GM12878 (cell line): ENCODE data around the gene TMPRSS11F. TPM values are rescaled to one million over a fixed set of nuclear protein-coding genes. Genes with fewer than 3 reads are reported as not detected.

Experiments
- ATAC-seq: fragments of 200-7000 bp; cut with Tn5 transposase; 3 replicates; pipeline ENCODE4 v1.9.1; 2020; ENCODE audit warnings: mild to moderate bottlenecking, moderate library complexity
- BruUV-seq: library from RNA; stranded (reverse); fragments of 400-500 nt; replicated peaks from 2 replicates; lab custom pipeline; 2021; lab: Mats Ljungman, UMichigan
- CTCF ChIA-PET: fragments of 300-600 bp; sonication (Branson Sonifier 250); formaldehyde crosslinking; extraction: SDS; loops from one replicate; lab custom pipeline; 2021; ENCODE audit warnings: inconsistent platforms; lab: Yijun Ruan, JAX
- POLR2A ChIA-PET: fragments of 350-600 bp; formaldehyde crosslinking; extraction: SDS; loops from one replicate; lab custom pipeline; 2021; ENCODE audit warnings: inconsistent platforms; lab: Charles Lee
- RAD21 ChIA-PET: fragments of 300-600 bp; sonication (Branson Sonifier 250); formaldehyde crosslinking; loops from one replicate; lab custom pipeline; 2023; ENCODE audit warnings: antibody characterized with exemption; ENCODE audit not compliant: unreplicated experiment; lab: Charles Lee
- SMC1A ChIA-PET: fragments of 300-600 bp; sonication (Branson Sonifier 250); formaldehyde crosslinking; loops from one replicate; lab custom pipeline; 2023; ENCODE audit not compliant: unreplicated experiment, uncharacterized antibody; lab: Charles Lee
- DNase-seq: peaks from one replicate; pipeline ENCODE4 v3.0.0-alpha.2; 2011; ENCODE audit warnings: low read depth, low spot score
- FAIRE-seq: peaks from 3 replicates; lab custom pipeline; 2011; peaks lifted over from hg19 to GRCh38; lab: Jason Lieb, UNC
- H2AFZ ChIP-seq: 2 replicates; pipeline ENCODE4 v1.6.0; 2011; ENCODE audit warnings: low read depth, low read length, control low read depth; ENCODE audit not compliant: control insufficient read depth
- H3K27ac ChIP-seq: 2 replicates; pipeline ENCODE4 v1.5.1; 2011; ENCODE audit warnings: control low read depth; ENCODE audit not compliant: control insufficient read depth, insufficient read depth
- H3K27me3 ChIP-seq, 2 experiments: replicated peaks in 1 of 2; 2 replicates each; pipeline versions ENCODE4 v1.6.0 to v1.6.1; 2011; ENCODE audit warnings: low read length in 1 of 2; ENCODE audit not compliant: control insufficient read depth in 2 of 2, insufficient read depth in 2 of 2
- H3K36me3 ChIP-seq, 2 experiments: 2 replicates each; pipeline ENCODE4 v1.5.1; 2011; ENCODE audit warnings: low read length in 1 of 2; ENCODE audit not compliant: control insufficient read depth in 2 of 2, insufficient read depth in 2 of 2
- H3K4me1 ChIP-seq: 2 replicates; pipeline ENCODE4 v1.6.1; 2011; ENCODE audit warnings: mild to moderate bottlenecking, low read length, moderate library complexity, mixed read lengths; ENCODE audit not compliant: control insufficient read depth, insufficient read depth
- H3K4me2 ChIP-seq: 2 replicates; pipeline ENCODE4 v1.6.0; 2011; ENCODE audit warnings: control low read depth; ENCODE audit not compliant: control insufficient read depth, insufficient read depth
- H3K4me3 ChIP-seq: fragments of 200-600 bp; sonication (generic); 2 replicates; pipeline ENCODE4 v1.5.1; 2016
- H3K79me2 ChIP-seq: 2 replicates; pipeline ENCODE4 v1.6.0; 2011; ENCODE audit warnings: low read length; ENCODE audit not compliant: control insufficient read depth, insufficient read depth
- H3K9ac ChIP-seq: 2 replicates; pipeline ENCODE4 v1.8.0; 2011; ENCODE audit warnings: low read length, control low read depth, mixed read lengths; ENCODE audit not compliant: control insufficient read depth, insufficient read depth
- H3K9me3 ChIP-seq: replicated peaks from 3 replicates; pipeline ENCODE4 v1.5.1; 2011; ENCODE audit warnings: mild to moderate bottlenecking, low read length; ENCODE audit not compliant: control insufficient read depth, insufficient read depth
- H4K20me1 ChIP-seq: 2 replicates; pipeline ENCODE4 v1.6.0; 2011; ENCODE audit not compliant: control insufficient read depth, insufficient read depth
- ASH2L ChIP-seq: fragments of 300-600, 200-600 bp; sonication (generic); IDR thresholded peaks from 2 replicates; pipeline ENCODE4 v1.6.1; 2017; ENCODE audit warnings: low read depth, mild to moderate bottlenecking, borderline replicate concordance
- CBX5 ChIP-seq: sonication (generic); IDR thresholded peaks from 2 replicates; pipeline ENCODE4 v1.6.1; 2016; ENCODE audit warnings: low read depth, moderate library complexity, mild to moderate bottlenecking, inconsistent platforms
- CREM ChIP-seq: IDR thresholded peaks from 2 replicates; pipeline ENCODE4 v1.6.1; 2014; ENCODE audit warnings: antibody characterized with exemption, low read depth
- KDM1A ChIP-seq: fragments of 200-600 bp; sonication (generic); IDR thresholded peaks from 2 replicates; pipeline ENCODE4 v1.6.1; 2016; ENCODE audit warnings: borderline replicate concordance
- MXI1 ChIP-seq: fragments of 150-350 bp; IDR thresholded peaks from 2 replicates; pipeline ENCODE4 v1.6.1; 2011; ENCODE audit warnings: low read depth, mild to moderate bottlenecking, inconsistent platforms, low read length, improper control_type of control experiment
- SP1 ChIP-seq: IDR thresholded peaks from one replicate; pipeline ENCODE4 v1.6.1; 2011; ENCODE audit warnings: low read depth, low read length
- TCF7 ChIP-seq: IDR thresholded peaks from 2 replicates; pipeline ENCODE4 v1.6.1; 2014; ENCODE audit warnings: antibody characterized with exemption, borderline replicate concordance
- WGBS: methylation state at CpG from one replicate; pipeline ENCODE4 v1.1.6; 2016; ENCODE audit warnings: low lambda C conversion rate; ENCODE audit not compliant: insufficient replicate concordance, insufficient coverage; ENCODE audit errors: missing lambda C conversion rate; 5-methylcytosine and 5-hydroxymethylcytosine counted together
- in situ Hi-C: fragments of 300-500 bp; cut with MboI; formaldehyde crosslinking; loops from 9 replicates; pipeline ENCODE4 v1.14.3; 2018; ENCODE audit warnings: mixed read lengths
- intact Hi-C: fragments of 100-400 bp; cut with micrococcal nuclease; formaldehyde crosslinking; loops from one replicate; pipeline ENCODE4 v1.14.2; 2022; ENCODE audit not compliant: unreplicated experiment
- polyA plus RNA-seq, 11 experiments: library from polyadenylated mRNA; depleted of rRNA in 4 of 11; unstranded in 6 of 11; stranded (reverse) in 5 of 11; fragments of >200 nt; fragmentation: Nextera tagmentation in 4 of 11; fragmentation: Illumina TruSeq in 1 of 11; extraction: Ambion mirVana in 4 of 11; extraction: Trizol in 1 of 11; gene quantifications; 1 replicate in 1 of 11; 2 replicates in 10 of 11; pipeline versions ENCODE4 v1.2.1 to v1.2.3, GENCODE V29; 2011 to 2016; ENCODE audit warnings: inconsistent platforms in 2 of 11, missing spikeins in 2 of 11, low read depth in 1 of 11
- total RNA-seq, 4 experiments: library from RNA; depleted of rRNA in 3 of 4; stranded (reverse); fragments of >200 nt in 3 of 4; fragmentation: Illumina TruSeq in 1 of 4; extraction: Trizol in 1 of 4; gene quantifications; 2 replicates each; pipeline versions ENCODE4 v1.2.1 to v1.2.3, GENCODE V29; 2013 to 2021
- TF ChIP-seq, protein P1 (sequence below): IDR thresholded peaks from 2 replicates; pipeline ENCODE4 v1.6.1; 2011; ENCODE audit warnings: borderline replicate concordance, low read depth, mild to moderate bottlenecking, moderate library complexity, mixed read lengths, low read length; ENCODE audit not compliant: insufficient read depth; ENCODE audit errors: extremely low read length
- TF ChIP-seq, protein P2 (sequence below): IDR thresholded peaks from 2 replicates; pipeline ENCODE4 v1.6.1; 2012; ENCODE audit warnings: low read length, inconsistent platforms
- TF ChIP-seq, protein P3 (sequence below): fragments of 450-650 bp; IDR thresholded peaks from 2 replicates; pipeline ENCODE4 v1.6.1; 2018; ENCODE audit warnings: borderline replicate concordance, mild to moderate bottlenecking; ENCODE audit not compliant: partially characterized antibody

The TMPRSS11F gene
- total and polyA plus RNA-seq, 10 of the 15 experiments (the other 5 are each of a cell fraction or from before 2014, with no cell fraction given): not detected

DNA sequence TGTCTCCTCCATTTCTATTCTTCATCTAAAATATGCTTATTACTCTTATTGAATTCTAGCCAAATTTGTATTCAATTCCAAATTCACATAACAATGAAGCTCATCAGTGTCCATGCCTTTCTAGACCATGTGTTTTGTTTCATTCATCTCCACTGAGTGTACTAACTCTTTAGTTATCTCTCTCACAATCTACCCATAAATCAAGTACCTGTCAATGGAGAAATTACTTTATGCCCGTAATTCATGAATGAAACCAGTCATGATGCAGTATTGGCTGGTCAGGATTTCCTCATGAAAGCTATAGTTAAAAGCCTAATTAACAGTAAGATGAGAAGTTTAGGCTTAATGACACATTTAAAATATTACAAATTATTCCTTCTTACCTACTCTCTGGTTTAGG is 12.2 kb upstream of the TMPRSS11F start (continued):
- TF ChIP-seq ASH2L (no peak), CBX5 (no peak), MXI1 (no peak)
- TF ChIP-seq, protein P1, sequence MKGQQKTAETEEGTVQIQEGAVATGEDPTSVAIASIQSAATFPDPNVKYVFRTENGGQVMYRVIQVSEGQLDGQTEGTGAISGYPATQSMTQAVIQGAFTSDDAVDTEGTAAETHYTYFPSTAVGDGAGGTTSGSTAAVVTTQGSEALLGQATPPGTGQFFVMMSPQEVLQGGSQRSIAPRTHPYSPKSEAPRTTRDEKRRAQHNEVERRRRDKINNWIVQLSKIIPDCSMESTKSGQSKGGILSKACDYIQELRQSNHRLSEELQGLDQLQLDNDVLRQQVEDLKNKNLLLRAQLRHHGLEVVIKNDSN: no peak
- TF ChIP-seq, protein P2, sequence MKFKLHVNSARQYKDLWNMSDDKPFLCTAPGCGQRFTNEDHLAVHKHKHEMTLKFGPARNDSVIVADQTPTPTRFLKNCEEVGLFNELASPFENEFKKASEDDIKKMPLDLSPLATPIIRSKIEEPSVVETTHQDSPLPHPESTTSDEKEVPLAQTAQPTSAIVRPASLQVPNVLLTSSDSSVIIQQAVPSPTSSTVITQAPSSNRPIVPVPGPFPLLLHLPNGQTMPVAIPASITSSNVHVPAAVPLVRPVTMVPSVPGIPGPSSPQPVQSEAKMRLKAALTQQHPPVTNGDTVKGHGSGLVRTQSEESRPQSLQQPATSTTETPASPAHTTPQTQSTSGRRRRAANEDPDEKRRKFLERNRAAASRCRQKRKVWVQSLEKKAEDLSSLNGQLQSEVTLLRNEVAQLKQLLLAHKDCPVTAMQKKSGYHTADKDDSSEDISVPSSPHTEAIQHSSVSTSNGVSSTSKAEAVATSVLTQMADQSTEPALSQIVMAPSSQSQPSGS: no peak

DNA sequence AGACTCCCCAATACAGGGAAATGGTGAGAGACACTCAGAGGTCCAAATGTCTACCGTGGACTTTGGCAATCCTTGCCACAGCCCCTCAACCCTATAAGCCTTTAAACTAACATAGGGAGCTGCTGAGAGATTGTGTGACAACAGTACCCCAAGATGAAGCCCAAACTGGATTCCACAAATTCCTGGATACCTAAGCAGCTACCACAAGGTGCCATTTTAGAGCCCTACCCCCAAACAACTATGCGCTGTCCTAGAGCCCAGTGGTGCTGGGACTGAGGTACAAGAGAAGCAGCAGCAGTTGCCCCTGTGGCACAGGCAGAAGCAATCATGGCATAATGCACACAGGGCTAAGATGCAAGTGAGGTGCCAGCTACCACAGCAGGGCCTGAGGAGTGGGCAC is 2.7 kb upstream of the TMPRSS11F start:
- Histone ChIP-seq H3K4me1 (no peaks in the 10 kb centered on the region), H3K4me2 (no peak overlapping the region), H3K9ac (no peak overlapping the region), H3K27ac (no peak overlapping the region), H2AFZ (no peak overlapping the region), H3K36me3 (no peaks in the 10 kb centered on the region), H3K9me3 (no peaks in the 10 kb centered on the region), H3K4me3 (no peak overlapping the region), H3K79me2 (no peaks in the 10 kb centered on the region), H3K27me3 (no peaks in the 10 kb centered on the region), H4K20me1 (no peaks in the 10 kb centered on the region)
- BruUV-seq: no TSS peak
- FAIRE-seq (no peak), DNase-seq (no peak), ATAC-seq (no peak)
- ChIA-PET POLR2A (no interaction called here), CTCF (no interaction called here), SMC1A (no interaction called here), RAD21 (no interaction called here)
- intact Hi-C loops: no loop called here
- no peak for TF ChIP-seq KDM1A
- TF ChIP-seq SP1: no peak
- TF ChIP-seq CREM: no peak
- no peak for TF ChIP-seq TCF7
- TF ChIP-seq, protein P3, sequence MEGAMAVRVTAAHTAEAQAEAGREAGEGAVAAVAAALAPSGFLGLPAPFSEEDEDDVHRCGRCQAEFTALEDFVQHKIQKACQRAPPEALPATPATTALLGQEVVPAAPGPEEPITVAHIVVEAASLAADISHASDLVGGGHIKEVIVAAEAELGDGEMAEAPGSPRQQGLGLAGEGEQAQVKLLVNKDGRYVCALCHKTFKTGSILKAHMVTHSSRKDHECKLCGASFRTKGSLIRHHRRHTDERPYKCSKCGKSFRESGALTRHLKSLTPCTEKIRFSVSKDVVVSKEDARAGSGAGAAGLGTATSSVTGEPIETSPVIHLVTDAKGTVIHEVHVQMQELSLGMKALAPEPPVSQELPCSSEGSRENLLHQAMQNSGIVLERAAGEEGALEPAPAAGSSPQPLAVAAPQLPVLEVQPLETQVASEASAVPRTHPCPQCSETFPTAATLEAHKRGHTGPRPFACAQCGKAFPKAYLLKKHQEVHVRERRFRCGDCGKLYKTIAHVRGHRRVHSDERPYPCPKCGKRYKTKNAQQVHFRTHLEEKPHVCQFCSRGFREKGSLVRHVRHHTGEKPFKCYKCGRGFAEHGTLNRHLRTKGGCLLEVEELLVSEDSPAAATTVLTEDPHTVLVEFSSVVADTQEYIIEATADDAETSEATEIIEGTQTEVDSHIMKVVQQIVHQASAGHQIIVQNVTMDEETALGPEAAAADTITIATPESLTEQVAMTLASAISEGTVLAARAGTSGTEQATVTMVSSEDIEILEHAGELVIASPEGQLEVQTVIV: no peak
- in situ Hi-C loops: no loop called here
- WGBS: 21% methylated on average over 2 of the region's 2 CpGs
